ENCODE measurements around the gene MCHR1.

The MCHR1 gene

GRCh38 chr22:40727070-40727963 lies 48.0 kb downstream of the MCHR1 start:
- no peak for DNase-seq (ENCODE audit: low read depth, low spot score)

GRCh38 chr22:40727964-40728615 lies 48.8 kb downstream of the MCHR1 start:
- DNase-seq (ENCODE audit: low read depth, low spot score), result no peak

- DNase-seq (ENCODE audit: low read depth, low spot score), result peak; percentile 18
Measured at GRCh38 chr22:40728731-40729189, 49.5 kb downstream of the MCHR1 start.

GRCh38 chr22:40729284-40729683 lies 50.0 kb downstream of the MCHR1 start:
- no peak for DNase-seq (ENCODE audit: low read depth, low spot score)

Measured in activated CD4-positive, CD25-positive, alpha-beta regulatory T cell treated with anti-CD3 and anti-CD28 coated beads, Interleukin-2, amount 50 U/mL, for 16 hours (primary cell).